Osteocyte (in vitro differentiated cells): Measurements from ENCODE around the gene NUS1. TPM values are rescaled to one million over a fixed set of nuclear protein-coding genes. Genes with fewer than 3 reads are reported as not detected.
"Not testable (repeated sequence)": the region's sequence is repeated elsewhere in the genome, so short reads cannot be mapped to it uniquely, and the experiment has no call there.

Experiments used
- DNase-seq: peaks from one replicate; pipeline ENCODE4 v3.0.0; 2021; ENCODE audit warnings: mixed read lengths; ENCODE audit not compliant: unreplicated experiment; ENCODE audit errors: extremely low spot score
- H3K27ac Mint-ChIP-seq: one replicate; pipeline ENCODE4 v1.8.0; 2021; ENCODE audit warnings: mild to moderate bottlenecking, mixed read lengths; ENCODE audit not compliant: unreplicated experiment
- H3K27me3 Mint-ChIP-seq: one replicate; pipeline ENCODE4 v1.8.0; 2021; ENCODE audit warnings: mixed read lengths; ENCODE audit not compliant: unreplicated experiment
- H3K36me3 Mint-ChIP-seq: one replicate; pipeline ENCODE4 v1.8.0; 2021; ENCODE audit warnings: mixed read lengths; ENCODE audit not compliant: unreplicated experiment
- H3K4me1 Mint-ChIP-seq: one replicate; pipeline ENCODE4 v1.8.0; 2021; ENCODE audit warnings: mixed read lengths; ENCODE audit not compliant: unreplicated experiment
- H3K4me3 Mint-ChIP-seq: one replicate; pipeline ENCODE4 v1.8.0; 2021; ENCODE audit warnings: mild to moderate bottlenecking, moderate library complexity, mixed read lengths; ENCODE audit not compliant: unreplicated experiment
- H3K9me3 Mint-ChIP-seq: one replicate; pipeline ENCODE4 v1.8.0; 2021; ENCODE audit warnings: mixed read lengths; ENCODE audit not compliant: unreplicated experiment
- total RNA-seq: library from RNA; stranded (reverse); gene quantifications from 2 replicates; pipeline ENCODE4 v1.2.1, GENCODE V29; 2021
- TF ChIP-seq, protein P1 (sequence below): fragments of 200-600 bp; sonication (generic); IDR thresholded peaks from 2 replicates; pipeline ENCODE4 v1.5.0; 2021; ENCODE audit warnings: antibody characterized with exemption, mild to moderate bottlenecking, moderate library complexity

Gene NUS1
- total RNA-seq, 1 donor from 2014 or later, result 28.1 TPM

GRCh38 chr6:117653949-117654348, 21.3 kb upstream of the NUS1 start:
- Mint-ChIP-seq H3K36me3 (no peaks in the 10 kb centered on the region), H3K4me1 (no peaks in the 10 kb centered on the region), H3K27ac (no peak overlapping the region), H3K9me3 (no peaks in the 10 kb centered on the region), H3K27me3 (no peaks in the 10 kb centered on the region), H3K4me3 (no peak overlapping the region)
- TF ChIP-seq, protein P1, sequence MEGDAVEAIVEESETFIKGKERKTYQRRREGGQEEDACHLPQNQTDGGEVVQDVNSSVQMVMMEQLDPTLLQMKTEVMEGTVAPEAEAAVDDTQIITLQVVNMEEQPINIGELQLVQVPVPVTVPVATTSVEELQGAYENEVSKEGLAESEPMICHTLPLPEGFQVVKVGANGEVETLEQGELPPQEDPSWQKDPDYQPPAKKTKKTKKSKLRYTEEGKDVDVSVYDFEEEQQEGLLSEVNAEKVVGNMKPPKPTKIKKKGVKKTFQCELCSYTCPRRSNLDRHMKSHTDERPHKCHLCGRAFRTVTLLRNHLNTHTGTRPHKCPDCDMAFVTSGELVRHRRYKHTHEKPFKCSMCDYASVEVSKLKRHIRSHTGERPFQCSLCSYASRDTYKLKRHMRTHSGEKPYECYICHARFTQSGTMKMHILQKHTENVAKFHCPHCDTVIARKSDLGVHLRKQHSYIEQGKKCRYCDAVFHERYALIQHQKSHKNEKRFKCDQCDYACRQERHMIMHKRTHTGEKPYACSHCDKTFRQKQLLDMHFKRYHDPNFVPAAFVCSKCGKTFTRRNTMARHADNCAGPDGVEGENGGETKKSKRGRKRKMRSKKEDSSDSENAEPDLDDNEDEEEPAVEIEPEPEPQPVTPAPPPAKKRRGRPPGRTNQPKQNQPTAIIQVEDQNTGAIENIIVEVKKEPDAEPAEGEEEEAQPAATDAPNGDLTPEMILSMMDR, result no peak
- DNase-seq, result no peak

GRCh38 chr6:117655380-117655779, 19.9 kb upstream of the NUS1 start:
- no peaks in the 10 kb centered on the region for H3K4me1 Mint-ChIP-seq
- no peak for DNase-seq
- TF ChIP-seq, protein P1, result no peak
- H3K27ac Mint-ChIP-seq, result no peak overlapping the region
- no peaks in the 10 kb centered on the region for H3K36me3 Mint-ChIP-seq
- H3K4me3 Mint-ChIP-seq, result no peak overlapping the region
- H3K9me3 Mint-ChIP-seq, result no peaks in the 10 kb centered on the region
- H3K27me3 Mint-ChIP-seq, result no peaks in the 10 kb centered on the region

- Mint-ChIP-seq H3K27me3 (peaks cover 23% of the 10 kb centered on the region), H3K27ac (no peak overlapping the region), H3K4me3 (no peak overlapping the region), H3K4me1 (no peaks in the 10 kb centered on the region), H3K9me3 (no peaks in the 10 kb centered on the region), H3K36me3 (no peaks in the 10 kb centered on the region)
- no peak for DNase-seq
- TF ChIP-seq, protein P1, result no peak
Measured at GRCh38 chr6:117666881-117667280, 8.4 kb upstream of the NUS1 start.

DNA sequence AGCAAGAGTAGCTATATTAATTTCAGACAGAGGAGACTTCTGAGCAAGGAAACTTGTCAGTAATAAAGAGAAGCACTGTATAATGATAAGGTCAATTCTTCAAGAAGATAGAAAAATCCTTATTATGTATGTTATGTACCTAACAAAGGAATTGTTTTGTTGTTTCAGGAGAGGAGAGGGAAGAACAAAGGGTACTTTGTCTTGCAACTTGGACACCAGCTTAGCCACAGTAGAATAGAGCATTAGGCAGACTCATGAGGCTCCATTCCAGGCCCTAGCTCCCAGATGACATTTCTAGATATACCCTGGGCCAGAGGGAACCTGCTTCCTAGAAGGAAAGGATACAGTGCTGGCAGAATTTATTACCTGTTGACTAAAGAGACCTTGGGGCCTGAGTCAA, 6.5 kb upstream of the NUS1 start:
- Mint-ChIP-seq H3K4me3 (no peak overlapping the region), H3K27ac (no peak overlapping the region), H3K9me3 (no peaks in the 10 kb centered on the region)

GRCh38 chr6:117674503-117674902, 766 bp upstream of the NUS1 start:
- no peak for DNase-seq
- H3K27me3 Mint-ChIP-seq, result peaks cover 4% of the 10 kb centered on the region
- TF ChIP-seq, protein P1, result no peak
- H3K27ac Mint-ChIP-seq, result no peak overlapping the region
- peaks cover 3% of the 10 kb centered on the region for H3K36me3 Mint-ChIP-seq
- peaks cover 32% of the 10 kb centered on the region for H3K4me1 Mint-ChIP-seq
- H3K4me3 Mint-ChIP-seq, result no peak overlapping the region
- no peaks in the 10 kb centered on the region for H3K9me3 Mint-ChIP-seq

More for the DNA sequence above, 6.5 kb upstream of the NUS1 start:
- Mint-ChIP-seq H3K27me3 (peaks cover 23% of the 10 kb centered on the region), H3K36me3 (no peaks in the 10 kb centered on the region), H3K4me1 (no peaks in the 10 kb centered on the region)
- TF ChIP-seq, protein P1, result no peak
- no peak for DNase-seq

GRCh38 chr6:117675658-117676301, 511 bp downstream of the NUS1 start:
- not testable (repeated sequence) for H3K9me3 Mint-ChIP-seq, DNase-seq, H3K27me3 Mint-ChIP-seq, H3K36me3 Mint-ChIP-seq
- Mint-ChIP-seq H3K4me1 (peaks cover 37% of the 10 kb centered on the region), H3K27ac (peak overlapping the region; percentile 79), H3K4me3 (peak overlapping the region; percentile 85)
